ENCODE data around the gene CSNK1G1.
"Not testable (repeated sequence)": the region's sequence is repeated elsewhere in the genome, so short reads cannot be mapped to it uniquely, and the experiment has no call there.

CSNK1G1 gene

GRCh38 chr15:64137226-64137833 is 218.6 kb downstream of the CSNK1G1 start:
- in situ Hi-C loops (cut with MboI; ENCODE audit: low sequenced_read_pairs), result no loop called here

GRCh38 chr15:64136347-64136746 is 219.6 kb downstream of the CSNK1G1 start:
- in situ Hi-C loops (cut with MboI; ENCODE audit: low sequenced_read_pairs), result no loop called here

- in situ Hi-C loops (cut with MboI; ENCODE audit: low sequenced_read_pairs), result no loop called here
These were observed 221.6 kb downstream of the CSNK1G1 start for GRCh38 chr15:64134345-64134829.

- in situ Hi-C loops (cut with MboI; ENCODE audit: low sequenced_read_pairs), result no loop called here
These were observed 222.2 kb downstream of the CSNK1G1 start for GRCh38 chr15:64133623-64134344.

GRCh38 chr15:64132217-64132616 is 223.8 kb downstream of the CSNK1G1 start:
- in situ Hi-C loops (cut with MboI; ENCODE audit: low sequenced_read_pairs), result no loop called here

GRCh38 chr15:64131547-64131946 is 224.4 kb downstream of the CSNK1G1 start:
- in situ Hi-C loops (cut with MboI; ENCODE audit: low sequenced_read_pairs), result no loop called here

GRCh38 chr15:64130159-64130558 is 225.8 kb downstream of the CSNK1G1 start:
- in situ Hi-C loops (cut with MboI; ENCODE audit: low sequenced_read_pairs), result no loop called here

- in situ Hi-C loops (cut with MboI; ENCODE audit: low sequenced_read_pairs), result no loop called here
These were observed 228.3 kb downstream of the CSNK1G1 start for GRCh38 chr15:64127521-64128270.

GRCh38 chr15:64125978-64126377 is 230.0 kb downstream of the CSNK1G1 start:
- in situ Hi-C loops (cut with MboI; ENCODE audit: low sequenced_read_pairs), result no loop called here

- in situ Hi-C loops (cut with MboI; ENCODE audit: low sequenced_read_pairs), result no loop called here
These were observed 233.0 kb downstream of the CSNK1G1 start for GRCh38 chr15:64122936-64123351.

GRCh38 chr15:64122444-64122843 is 233.5 kb downstream of the CSNK1G1 start:
- in situ Hi-C loops (cut with MboI; ENCODE audit: low sequenced_read_pairs), result no loop called here

GRCh38 chr15:64121614-64122013 is 234.4 kb downstream of the CSNK1G1 start:
- in situ Hi-C loops (cut with MboI; ENCODE audit: low sequenced_read_pairs), result no loop called here

GRCh38 chr15:64120322-64120721 is 235.7 kb downstream of the CSNK1G1 start:
- in situ Hi-C loops (cut with MboI; ENCODE audit: low sequenced_read_pairs), result not testable (repeated sequence)

- in situ Hi-C loops (cut with MboI; ENCODE audit: low sequenced_read_pairs), result no loop called here
These were observed 238.1 kb downstream of the CSNK1G1 start for GRCh38 chr15:64117759-64118487.

All from hTERT RPE-1 (cell line).